Embryonic facial prominence (tissue), 1 donor: Measurements from ENCODE around the gene MAGEB3.
"Not testable (repeated sequence)": the region's sequence is repeated elsewhere in the genome, so short reads cannot be mapped to it uniquely, and the experiment has no call there.

ENCODE experiments used
- DNase-seq: peaks from one replicate; pipeline ENCODE4 v3.0.0-alpha.2; 2016; ENCODE audit errors: extremely low spot score

Gene MAGEB3

GRCh38 chrX:30230395-30230794 lies at the start of gene MAGEB3:
Gene MAGEB3, plus strand, starts transcription at chrX:30230657. Its CDS starts 5,268 bp downstream, at chrX:30235925.
- no peak for DNase-seq

DNA sequence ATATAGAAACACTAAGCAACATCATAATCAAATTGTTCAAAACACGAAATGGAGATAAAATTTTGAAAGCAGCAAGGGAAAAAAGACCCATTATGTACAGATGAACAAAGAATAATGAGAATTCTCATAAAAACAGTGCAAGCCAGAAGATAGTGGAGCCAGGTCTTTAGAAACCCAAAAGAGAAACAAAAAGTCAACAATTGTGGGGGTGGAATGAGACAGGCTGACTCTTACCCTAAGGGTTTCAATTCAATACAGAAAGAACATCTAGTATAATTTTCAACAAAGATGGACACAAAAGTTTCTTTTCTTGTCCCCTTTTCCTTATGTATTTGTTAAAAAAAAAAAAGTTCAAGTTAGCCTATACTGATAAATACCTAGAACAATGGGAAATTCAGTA lies 49.1 kb upstream of the MAGEB3 start:
- DNase-seq = no peak

GRCh38 chrX:30183554-30183953 lies 46.9 kb upstream of the MAGEB3 start:
- no peak for DNase-seq

- no peak for DNase-seq
These were observed 40.0 kb upstream of the MAGEB3 start for GRCh38 chrX:30190426-30190825.

DNA sequence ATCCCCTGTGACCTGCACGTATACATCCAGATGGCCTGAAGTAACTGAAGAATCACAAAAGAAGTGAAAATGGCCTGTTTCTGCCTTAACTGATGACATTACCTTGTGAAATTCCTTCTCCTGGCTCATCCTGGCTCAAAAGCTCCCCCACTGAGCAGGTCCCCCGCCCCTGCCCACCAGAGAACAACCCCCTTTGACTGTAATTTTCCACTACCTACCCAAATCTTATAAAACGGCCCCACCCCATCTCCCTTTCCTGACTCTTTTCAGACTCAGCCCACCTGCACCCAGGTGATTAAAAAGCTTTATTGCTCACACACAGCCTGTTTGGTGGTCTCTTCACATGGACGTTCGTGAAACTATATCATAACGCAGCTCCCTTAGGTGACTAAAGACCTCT lies 36.5 kb upstream of the MAGEB3 start:
- DNase-seq = not testable (repeated sequence)

DNA sequence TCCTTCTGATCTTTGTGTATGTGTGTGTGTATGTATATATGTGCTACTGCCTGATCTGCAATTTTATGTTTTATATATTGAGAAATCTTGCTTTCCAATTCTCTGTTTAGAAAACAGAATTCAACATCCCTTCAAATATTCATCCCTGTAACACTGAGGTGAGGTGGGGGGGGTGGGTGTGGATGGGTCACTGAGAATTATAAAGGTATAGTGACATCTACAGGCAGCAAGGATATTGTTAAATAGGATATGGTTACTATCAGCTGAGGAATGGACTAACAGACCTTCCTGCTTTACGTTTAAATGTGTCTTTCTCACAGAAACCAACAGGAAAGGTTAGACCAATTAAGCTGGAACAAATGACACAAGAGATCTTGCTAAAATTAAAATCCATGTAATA lies 34.1 kb upstream of the MAGEB3 start:
- no peak for DNase-seq

DNA sequence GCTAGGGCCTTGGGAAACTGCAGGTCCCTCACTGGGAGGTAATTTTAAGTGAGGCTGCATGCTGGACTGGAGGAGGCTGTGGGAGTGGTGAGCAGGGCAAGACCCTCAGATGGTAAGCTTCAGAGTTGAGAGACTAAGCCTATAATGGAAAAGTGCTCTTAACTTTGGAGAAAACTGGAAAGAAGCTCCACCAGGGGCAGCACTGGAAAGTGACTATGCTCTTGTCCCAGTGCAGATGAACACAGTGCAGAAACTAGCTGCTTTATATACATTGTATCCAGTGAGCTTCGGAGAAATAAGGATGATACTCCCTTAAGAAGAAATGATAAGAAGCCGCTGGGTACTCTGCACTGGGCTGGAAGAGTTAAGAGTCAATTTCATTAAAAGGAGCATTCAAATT lies 18.3 kb upstream of the MAGEB3 start:
- DNase-seq = no peak

GRCh38 chrX:30215357-30215843 lies 15.1 kb upstream of the MAGEB3 start, which contains the start of gene MAGEB2:
Gene MAGEB2, plus strand, starts transcription at chrX:30215563. Its CDS starts 3,018 bp downstream, at chrX:30218581.
- DNase-seq = no peak

GRCh38 chrX:30217465-30217864 lies 13.0 kb upstream of the MAGEB3 start:
- no peak for DNase-seq

DNA sequence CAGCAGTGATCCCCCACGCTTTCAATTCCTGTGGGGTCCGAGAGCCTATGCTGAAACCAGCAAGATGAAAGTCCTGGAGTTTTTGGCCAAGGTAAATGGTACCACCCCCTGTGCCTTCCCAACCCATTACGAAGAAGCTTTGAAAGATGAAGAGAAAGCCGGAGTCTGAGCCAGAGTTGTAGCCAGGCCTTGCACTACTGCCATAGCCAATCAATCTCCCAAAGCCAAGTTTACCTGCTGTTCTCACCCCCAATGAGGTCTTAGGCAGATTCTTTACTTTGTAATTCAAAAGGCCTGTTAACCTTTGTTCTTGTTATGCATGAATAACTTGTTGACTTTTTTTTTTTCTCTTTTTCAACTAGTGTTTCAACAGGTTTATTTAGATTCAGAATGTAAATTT lies 11.1 kb upstream of the MAGEB3 start:
- DNase-seq = no peak

DNA sequence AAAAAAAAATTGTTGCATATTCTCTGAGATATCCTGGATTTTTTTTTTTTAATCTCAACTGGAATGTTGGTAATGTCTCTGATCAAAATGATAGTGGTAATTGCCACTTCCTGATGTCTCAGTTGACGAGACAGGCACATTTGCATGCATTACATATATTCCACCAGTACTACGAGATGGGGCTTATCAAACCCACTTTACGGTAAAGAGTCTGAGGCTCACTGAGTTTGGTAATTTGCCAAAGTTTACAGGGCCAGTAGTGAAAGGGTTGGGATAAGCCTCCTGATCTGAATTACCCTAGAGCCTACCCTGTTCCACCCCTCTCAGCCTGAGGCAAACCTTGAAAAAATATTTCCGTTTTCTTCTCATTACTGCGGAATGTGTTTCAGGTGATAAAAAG lies 9.8 kb upstream of the MAGEB3 start:
- no peak for DNase-seq

GRCh38 chrX:30224536-30224935 lies 5.9 kb upstream of the MAGEB3 start:
- DNase-seq = no peak

- no peak for DNase-seq
These were observed 1.9 kb upstream of the MAGEB3 start for GRCh38 chrX:30228526-30228925.

DNA sequence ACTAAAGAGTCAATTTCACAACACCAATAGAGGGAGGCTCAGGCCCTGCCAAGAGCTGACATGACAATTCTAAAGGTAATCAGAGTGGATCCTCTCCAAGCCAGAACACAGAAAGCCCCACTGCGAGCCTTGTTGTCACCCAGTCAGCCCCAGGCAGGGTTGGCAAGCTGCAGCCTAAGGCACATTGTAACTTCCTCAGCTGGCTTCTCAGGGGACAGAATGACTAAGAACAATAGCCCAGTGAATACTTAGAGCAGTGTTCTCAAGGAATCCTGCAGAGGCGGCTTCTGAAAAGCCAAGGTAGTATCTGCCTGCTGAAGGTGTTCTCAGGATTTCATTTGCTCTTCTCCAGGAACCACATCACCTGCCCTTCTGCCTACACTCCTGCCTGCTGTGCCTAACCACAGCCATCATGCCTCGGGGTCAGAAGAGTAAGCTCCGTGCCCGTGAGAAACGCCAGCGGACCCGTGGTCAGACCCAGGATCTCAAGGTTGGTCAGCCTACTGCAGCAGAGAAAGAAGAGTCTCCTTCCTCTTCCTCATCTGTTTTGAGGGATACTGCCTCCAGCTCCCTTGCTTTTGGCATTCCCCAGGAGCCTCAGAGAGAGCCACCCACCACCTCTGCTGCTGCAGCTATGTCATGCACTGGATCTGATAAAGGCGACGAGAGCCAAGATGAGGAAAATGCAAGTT lies 11.4 kb downstream of the MAGEB3 start, which contains the start of gene MAGEB4:
Gene MAGEB4 (plus strand): TSS at position 277 of the 692 bp plus-strand sequence. CDS start 136 bp downstream, at position 413.
- DNase-seq = no peak

DNA sequence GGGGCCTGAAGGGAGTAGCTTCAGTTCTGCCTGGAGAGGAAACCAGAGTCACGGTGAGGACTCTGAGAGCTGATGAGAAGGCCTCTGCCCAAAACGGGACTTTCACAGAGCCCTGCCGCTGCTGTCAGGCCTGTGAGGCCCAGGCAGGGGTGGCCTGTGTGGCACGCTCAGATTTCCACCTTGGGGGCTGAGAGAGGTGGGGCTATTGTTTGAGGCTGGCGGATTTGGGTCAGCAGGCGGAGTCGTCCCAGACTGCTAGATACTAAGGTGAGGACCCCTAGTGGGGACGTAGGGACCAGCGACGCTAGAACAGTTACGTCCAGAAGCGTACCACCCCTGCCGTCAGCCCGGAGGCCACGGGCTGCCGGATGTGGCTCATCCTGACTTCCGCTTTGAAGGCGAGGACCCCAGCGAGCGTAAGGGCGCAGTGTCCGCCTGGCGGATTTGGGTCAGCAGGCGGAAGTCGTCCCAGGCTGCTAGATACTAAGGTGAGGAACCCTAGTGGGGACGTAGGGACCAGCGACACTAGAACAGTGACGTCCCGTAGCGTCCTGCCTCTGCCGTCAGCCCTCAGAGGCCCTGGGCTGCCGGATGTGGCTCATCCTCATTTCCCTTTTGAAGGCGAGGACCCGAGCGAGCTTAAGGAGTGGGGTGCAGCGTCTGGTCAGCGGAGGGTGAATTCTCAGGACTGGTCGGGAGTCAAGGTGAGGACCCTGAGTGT lies 16.5 kb downstream of the MAGEB3 start, which contains the start of gene MAGEB1:
Gene MAGEB1 (plus strand): TSS at position 378 of the 721 bp plus-strand sequence. CDS start 3,348 bp downstream, outside the sequence.
- no peak for DNase-seq

DNA sequence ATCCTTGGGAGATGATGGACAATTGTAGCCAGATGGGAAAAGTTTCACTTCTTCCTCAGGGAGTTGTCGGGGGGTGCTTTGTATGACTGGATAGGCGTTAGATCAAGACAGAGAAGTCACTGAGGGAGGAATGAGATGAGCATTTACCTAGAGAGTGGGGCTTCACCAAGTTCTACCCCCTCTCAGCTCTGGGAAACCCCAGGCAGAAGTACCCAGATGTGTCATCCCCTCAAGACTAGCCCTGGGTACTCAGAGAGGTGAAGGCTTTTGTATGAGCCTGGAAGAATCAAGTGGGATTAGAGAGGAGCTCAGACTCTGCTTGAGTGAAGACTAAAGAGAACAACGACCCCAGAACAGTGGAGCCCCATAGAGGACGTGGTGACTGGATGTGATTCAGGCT lies 18.4 kb downstream of the MAGEB3 start:
- no peak for DNase-seq

GRCh38 chrX:30253257-30253656 lies 22.8 kb downstream of the MAGEB3 start:
- no peak for DNase-seq

- DNase-seq = no peak
These were observed 29.5 kb downstream of the MAGEB3 start for GRCh38 chrX:30259927-30260326.

GRCh38 chrX:30261012-30261411 lies 30.6 kb downstream of the MAGEB3 start:
- no peak for DNase-seq

DNA sequence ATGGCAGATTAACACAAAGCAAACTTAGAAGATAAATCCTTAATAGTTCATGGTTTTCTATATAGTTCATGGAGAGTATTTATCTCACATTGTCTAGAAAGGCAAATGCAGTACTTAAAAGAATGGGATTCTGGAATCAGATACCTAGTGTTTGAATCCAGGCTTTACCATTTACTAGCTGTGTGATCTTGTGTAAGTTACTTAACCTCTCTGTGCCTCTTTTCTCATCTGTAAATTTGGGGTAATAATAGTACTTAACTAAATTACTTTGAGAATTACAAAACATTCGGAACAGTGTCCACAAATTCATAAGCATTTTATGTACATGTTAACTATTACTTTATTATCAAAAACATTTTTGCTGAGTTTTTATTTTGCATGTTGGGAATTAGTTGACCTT lies 32.3 kb downstream of the MAGEB3 start:
- no peak for DNase-seq

DNA sequence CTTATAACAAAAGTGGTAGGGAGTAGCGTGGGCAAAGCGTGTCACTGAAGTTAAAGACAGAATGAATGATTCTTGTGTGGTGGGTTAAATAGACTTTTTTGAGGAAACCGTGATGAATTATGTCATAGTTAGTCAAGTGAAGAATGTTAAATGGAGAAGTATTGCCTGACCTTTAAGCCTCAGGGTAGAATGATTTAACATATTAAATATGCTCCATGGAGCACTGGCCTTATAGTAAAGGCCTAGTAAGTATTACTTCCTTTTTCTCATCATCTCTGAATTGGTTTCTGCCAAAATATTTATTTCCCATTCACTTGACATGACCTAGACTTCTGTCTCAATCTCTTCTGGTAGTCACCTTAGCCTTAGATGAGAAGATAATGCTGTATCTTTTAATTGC lies 40.2 kb downstream of the MAGEB3 start:
- no peak for DNase-seq

- DNase-seq = no peak
These were observed 45.0 kb downstream of the MAGEB3 start for GRCh38 chrX:30275498-30275897.

DNA sequence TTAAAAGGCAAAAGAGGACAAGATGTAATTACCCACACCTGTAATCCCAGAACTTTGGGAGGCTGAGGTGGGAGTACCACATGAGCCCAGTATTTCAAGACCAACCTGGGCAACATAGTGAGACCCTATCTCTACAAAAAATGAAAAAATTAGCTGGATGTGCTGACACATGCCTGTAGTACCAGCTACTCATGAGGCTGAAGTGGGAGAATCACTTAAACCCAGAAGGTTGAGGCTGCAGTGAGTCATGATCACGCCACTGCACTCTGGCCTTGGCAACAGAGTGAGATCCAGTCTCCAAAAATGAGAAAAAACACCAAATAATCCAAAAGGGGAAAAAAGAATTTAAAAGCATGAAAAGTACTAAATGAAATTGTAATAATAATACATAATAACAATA lies 47.9 kb downstream of the MAGEB3 start:
- DNase-seq = no peak
